Stimulated activated CD8-positive, alpha-beta memory T cell treated with anti-CD3 and anti-CD28 coated beads, Interleukin-12 subunit alpha, Interleukin-12 subunit beta, amount 100 ng/mL, for 24 hours (primary cell): ENCODE measurements around the gene MCU.

Source experiments
- DNase-seq: peaks from one replicate; pipeline ENCODE4 v3.0.0-alpha.2; 2020; ENCODE audit errors: extremely low read depth

MCU gene

DNA sequence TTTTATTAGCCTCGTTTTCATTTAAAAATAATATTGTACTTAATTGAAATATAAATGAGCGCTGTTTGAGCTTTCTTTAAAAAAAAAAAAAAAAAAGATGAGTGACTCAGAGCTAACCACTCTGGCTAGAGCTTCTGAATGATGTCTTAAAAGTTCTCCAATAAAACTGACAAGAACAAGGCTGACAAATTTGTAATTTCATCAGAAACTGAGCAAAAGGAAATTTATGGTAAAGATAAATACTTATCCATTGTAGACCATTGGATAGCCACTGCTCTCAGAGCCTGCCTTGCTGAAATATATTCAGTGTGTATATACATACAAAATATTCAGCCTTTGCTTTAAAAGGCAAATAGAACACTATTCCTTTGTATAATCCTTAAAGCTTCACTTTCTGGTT lies 110.4 kb downstream of the MCU start:
- DNase-seq, result no peak

DNA sequence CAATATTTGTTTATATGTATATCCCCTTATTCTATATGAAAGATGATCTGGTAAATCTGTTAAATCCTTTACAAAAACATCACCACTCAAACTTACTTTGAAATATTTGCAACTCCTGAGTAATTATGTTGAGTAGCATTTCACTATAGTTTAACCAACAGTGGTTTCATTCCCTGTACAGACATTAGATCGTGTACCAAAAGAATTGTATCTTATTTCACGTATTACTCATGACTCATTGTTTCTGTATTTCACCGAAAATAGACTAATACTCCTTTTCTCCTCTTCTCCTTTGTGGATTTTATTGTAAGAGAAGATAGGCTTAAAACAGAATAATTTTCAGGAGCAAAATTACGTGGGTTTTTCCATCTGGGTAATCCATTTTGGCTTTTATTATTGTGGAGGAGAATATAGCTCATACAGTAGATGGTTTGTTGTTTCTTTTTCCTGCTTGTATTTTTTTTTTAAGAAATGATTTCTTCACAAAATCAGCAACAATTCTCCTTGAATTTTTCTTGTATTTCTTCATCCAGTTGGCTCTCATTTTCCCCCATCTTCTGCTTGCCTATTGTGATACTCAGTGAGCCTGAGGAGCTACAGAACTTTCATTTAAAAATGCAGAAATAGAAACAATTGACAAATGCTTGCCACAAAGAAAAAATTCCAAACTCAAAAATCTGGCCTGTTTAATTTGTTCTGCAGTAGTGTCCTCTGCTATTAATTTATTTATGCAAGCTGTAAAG lies 111.0 kb downstream of the MCU start:
- DNase-seq, result no peak

DNA sequence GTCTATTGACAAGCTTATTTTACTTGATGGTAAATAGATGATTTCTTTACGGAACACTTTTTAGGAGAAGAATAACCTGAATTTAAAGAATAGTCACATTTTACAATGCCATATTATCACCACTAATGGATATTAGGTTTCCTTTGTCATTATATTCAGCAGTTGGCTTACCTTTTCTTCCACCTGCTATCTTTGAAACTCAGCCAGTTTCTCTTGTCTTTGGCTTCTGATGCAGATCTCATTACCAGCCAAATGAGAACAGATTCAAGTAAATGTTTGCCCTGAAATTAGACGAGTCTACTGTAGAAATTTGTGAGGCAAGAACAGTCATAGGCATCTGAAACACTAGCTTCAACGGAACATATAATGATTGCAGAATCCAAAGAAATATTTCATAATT lies 116.1 kb downstream of the MCU start:
- no peak for DNase-seq

DNA sequence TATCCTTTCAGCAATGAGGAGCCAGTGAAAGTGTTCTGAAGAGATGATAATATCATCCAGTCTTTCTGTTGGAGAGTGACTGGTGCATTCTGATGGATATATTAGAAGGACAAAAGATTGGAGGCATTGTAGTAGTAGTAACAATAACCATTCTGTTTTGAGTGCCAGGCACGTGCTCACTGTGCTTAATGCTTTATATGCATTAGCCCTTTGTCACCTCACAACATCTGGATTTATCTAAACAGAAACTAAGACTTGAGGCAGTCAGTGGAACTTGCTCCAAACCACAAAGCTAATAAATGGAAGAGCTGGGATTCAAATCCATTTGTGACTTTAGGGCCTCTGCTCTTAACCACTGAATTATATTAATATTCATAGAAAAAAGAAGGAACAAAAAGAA lies 117.1 kb downstream of the MCU start:
- no peak for DNase-seq

DNA sequence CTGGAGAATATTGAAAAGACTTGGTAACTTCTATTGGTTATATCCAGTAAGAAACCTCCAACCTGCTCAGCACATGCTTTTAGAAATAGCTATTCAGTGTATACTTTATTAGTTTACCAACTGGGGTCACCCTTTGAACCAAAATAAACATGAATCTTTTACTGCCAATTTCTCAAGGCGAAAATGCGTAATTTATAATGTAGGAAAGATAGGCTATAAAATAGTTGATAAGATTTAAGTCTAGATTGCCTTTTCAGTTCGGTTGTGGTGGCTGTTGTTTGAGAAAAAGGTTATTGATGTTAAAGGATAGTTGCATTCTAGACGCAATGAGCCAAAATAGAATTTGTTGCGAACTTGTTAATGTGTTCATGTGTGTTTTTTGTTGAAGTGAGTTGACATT lies 119.0 kb downstream of the MCU start:
- no peak for DNase-seq

DNA sequence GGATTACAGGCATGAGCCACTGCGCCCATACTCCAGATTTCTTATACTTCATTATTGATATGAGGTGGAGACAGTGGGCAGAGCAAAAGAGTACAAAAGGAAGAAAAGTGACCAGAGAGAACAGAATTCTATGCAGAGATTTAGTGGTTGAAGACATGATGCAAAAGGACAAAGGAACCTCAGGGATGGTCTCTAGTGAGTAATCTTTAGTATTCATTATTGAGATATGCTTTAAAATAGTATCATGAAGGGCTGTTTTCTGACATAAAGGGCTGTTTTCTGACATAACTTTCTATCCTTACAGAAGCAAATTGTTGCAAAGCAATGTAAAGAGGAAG lies 120.4 kb downstream of the MCU start:
- DNase-seq, result no peak

DNA sequence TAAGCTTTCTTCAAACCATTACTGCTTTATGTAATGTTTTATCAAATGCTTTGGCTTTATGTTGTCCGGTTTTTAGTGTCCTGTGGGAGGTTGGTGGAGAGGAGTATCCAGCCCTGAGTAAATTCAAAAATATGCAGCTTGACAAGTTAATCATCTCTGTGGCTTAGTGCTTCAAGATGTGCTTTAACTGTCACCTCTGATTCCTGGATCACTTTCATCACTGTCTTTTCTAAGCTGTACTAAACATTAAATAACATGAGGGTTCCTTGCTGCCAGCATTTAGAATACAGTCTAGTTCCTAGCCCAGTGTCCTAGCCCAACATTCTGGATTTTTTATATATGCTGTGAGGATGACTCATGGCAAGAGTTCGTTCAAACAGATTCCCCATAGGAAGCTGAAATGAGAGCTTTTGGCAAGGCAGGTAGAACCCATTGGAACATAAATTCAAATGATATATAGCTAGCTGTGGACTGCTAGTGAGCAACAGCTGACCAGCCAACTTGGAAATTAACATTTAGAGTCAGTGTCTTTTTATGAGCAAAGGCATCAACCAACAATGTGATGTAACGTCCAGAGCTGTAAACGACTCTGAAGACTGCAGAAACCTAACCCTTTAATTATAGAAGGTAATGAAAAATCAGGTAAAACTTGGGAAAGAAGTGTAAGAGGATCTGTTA lies 120.9 kb downstream of the MCU start:
- no peak for DNase-seq

DNA sequence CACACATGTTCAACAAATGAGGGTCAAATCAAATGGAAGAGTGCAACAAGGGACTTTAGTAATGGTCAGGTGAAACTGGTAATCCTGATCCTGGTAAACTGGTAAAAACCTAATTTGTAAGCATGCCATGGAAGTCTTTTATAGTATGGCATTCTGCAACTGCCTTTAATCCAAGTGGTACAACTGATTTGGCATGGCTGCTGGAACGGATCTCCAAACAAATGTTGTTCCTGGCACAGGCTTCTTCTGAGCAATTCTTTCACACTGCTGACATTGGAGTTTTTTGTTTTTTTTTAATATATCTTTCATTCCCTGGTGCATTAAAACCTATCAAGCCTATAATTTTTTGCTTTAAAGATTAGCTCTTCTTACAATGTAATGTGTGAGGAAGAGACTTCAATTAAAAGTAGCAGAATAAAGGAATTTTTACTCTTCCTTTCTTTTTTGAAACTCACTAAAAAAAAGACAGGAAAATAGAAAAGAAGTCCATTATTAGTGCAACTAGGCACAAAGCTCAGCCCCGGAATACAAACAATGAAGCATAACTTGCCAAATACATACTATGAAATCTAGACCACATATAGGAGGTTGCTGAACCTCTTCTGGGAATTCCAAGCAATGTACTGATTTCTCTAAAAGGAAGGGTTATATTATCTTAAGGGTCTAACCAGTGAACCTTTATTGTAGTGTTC lies 122.3 kb downstream of the MCU start:
- DNase-seq, result no peak

DNA sequence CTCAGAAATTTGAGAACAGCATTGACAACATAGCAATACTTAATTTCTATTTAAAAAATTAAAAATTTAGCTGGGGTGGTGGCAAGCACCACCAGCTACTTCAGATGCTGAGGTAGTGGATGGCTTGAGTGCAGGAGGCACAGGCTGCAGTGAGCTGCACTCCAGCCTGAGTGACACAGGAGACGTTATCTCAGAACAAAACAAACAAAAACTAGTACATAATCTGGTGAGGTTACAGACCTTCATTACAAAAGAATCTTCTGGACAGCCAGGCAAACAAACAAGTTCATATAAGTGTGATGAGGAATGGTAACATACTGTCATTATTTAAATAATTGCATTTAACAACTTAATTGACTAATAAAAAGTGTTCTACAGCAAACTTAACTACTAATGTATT lies 124.6 kb downstream of the MCU start:
- DNase-seq, result no peak

DNA sequence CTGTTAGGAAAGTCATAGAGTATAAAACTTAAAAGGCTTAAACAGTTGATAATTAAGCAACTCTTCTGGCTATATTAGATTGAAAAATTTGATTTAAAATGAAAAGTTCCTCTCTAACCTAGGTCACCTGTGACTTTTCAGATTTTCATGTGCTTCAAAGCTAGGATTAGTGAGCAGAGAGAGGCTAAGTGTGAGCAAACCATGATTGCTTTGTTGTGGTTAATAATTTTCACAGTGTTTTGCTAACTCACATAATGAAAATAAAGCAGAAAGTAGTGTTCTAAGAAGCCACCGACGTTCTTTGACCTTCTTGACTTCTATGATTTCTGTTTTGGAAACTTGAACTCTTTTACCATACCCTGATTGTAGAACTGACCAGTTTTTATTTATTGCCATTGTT lies 126.1 kb downstream of the MCU start:
- DNase-seq, result no peak

DNA sequence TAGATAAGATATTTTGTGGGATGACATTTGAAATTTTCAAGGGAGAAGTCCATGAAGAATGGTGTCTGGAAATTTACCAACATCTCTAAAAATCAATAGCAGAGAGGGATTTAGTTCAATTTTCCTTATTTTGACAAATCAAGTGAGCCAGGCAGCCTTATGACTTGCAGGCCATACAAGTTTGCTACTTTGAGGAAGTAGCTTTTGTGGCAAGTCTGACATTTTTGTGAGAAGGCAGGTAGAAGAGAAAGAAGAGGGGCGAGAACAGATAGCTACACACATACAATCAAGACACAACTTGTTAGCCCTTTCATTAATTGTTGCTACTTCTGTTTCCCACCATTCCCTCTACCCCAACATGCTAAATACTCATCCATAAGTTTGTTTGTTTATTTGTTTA lies 127.1 kb downstream of the MCU start:
- DNase-seq, result no peak

DNA sequence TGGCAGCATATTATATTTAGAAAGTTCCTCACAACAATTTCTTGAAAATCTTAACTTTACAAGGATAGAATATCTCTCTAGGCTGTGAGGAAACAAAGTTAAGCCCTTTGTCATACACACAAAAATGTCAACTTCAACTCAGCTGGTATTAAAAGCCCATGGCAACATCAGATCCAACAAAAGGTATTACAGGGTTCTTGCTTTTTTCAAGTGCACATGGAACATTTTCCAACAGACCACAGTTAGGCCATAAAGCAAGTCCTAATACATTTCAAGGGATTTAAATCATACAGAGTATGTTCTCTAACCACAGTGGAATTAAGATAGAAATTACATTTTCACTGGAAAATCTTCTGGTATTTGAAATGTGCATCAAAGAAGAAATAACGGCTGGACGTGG lies 129.7 kb downstream of the MCU start:
- no peak for DNase-seq

DNA sequence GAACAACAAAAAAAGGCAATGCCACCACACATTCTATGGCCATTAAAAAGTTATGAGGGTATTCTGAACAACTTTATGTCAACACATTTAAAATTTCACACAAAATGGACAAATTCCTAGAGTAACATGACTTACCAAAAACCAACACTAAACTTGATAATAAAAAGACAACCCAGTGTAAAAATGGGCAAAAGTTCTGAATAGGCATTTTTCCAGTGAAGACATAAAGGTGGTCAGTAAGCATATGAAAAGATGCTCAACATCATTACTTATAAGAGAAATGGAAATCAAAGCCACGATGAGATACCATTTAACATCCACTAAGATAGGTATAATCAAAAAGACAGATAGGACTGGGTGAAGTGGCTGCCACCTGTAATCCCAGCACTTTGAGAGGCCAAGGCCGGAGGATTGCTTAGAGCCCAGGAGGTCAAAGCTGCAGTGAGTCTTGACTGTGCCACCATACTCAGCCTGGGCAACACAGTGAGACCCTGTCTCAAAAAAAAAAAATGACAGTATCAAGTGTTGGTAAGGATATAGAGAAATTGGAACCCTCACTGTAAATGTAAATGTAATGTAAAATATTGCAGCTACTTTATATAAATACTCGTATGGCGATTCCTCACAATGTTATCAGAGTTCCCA lies 130.5 kb downstream of the MCU start:
- no peak for DNase-seq

DNA sequence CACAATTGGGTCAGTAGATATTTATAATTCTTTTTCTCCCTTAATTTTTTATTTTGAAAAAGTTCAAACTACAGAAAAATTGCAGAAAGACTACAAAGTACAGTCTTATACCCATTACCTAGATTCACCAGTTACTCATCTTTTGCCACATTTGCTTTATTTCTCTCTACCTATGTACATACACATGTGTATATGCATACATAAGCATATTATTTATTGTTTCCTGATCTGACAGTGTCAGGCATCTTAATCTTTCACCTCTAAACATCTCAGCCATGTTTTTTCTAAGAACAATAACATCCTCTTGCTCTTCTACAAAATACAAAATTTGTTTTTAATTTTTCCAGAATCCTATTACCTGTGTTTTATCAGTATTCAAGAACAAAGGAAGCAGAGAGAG lies 133.2 kb downstream of the MCU start:
- no peak for DNase-seq

DNA sequence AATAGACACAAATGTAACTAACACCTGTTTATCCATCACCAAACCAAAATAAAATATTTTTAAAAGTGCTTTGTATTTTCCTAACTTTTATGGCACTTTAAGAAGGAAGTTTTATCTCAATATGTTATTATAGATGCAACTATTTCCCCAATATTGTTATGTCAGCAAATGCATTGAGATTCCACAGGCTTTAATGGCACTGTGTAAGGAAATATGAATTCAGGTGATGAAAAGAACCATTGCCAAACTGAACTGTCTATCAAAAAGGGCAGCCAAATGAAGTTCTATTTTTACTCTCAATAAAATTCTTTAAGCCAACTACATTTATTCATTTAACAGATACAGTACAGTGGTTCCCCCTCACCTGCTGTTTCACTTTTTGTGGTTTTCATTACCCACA lies 134.4 kb downstream of the MCU start:
- DNase-seq, result no peak

DNA sequence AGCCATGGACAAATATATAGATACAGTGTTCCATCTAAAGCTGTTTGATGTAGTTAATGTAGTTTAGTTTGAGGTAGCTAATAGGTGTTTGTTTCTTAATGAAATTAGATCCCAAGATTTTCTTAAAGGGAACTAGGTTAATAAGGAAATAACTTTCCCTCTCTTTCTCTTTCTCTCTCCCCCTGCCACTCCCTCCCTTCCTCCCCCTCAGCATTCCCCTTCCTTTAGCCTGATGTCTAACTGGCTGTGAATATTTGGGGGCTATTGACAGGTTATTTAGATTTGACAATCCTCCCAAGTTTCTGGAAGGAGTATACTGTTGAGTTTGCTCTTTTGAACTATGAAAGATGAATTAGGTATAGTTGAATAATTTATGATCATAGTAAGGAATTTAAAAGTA lies 136.4 kb downstream of the MCU start:
- DNase-seq, result no peak

DNA sequence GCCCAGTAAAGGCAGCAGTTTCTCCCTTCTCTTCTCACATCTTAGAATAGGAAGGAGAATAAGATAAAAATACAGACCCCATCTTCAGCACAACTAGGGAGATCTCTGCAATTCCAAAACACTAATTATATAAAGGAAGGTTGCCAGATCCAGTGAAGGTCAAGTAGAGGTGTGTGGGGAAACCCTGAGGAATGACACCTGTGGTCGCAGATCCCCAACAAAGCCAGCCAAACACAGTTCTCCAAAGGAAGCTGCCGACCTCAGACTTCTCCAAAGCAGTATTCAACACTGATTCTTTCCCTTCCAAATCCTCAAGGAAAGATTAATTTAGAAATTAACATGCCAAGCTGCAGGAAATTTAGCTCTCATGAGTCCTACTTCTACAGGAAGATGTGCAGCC lies 138.7 kb downstream of the MCU start:
- no peak for DNase-seq

DNA sequence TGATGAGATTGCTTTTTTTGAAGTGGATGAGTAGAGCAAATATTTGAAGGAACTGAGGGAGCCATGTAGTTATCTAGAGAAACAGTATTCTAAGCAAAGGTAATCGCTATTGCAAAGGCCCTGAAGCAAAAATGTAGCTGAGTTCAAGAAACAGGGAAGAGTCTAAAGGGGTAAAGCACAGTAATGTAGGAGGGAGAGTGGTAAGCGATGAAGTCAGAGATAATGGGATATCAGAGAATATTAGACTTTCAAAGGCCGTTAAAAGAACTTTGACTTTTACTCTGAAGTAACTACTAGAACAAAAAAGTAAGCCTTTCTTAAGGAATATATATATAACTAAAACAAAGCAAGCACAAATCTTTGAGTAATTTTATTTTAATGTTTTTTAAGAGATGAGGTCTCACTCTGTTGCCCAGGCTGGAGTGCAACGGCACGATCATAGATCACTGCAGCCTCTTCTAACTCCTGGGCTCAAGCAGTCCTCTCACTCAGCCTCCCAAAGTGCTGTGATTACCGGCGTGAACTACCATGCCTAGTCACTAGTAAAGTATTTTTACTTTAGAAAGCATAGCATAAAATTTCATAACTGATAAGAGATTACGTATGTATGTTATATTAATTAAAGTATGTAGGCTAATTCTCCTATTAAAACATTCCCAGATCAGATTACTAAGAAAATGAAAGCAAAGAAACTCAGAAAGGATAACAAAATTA lies 139.9 kb downstream of the MCU start:
- no peak for DNase-seq

DNA sequence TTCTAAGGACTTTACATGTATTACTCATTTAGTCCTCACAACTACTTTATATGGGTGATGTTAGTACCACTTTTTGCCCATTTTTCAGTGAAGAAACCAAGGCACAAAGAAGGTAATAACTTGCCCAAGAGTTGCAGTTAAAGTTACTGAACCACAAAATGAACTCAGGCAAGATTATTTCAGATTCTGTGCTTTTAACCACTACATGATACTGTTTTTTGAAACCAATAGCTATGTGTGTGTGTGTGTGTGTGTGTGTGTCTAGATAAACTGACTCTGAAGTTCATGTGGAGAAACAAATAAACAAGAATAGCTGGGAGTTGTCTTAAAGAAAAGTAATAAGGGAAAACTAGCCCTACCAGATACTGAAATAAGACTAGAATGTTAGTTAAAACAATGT lies 140.8 kb downstream of the MCU start:
- no peak for DNase-seq

DNA sequence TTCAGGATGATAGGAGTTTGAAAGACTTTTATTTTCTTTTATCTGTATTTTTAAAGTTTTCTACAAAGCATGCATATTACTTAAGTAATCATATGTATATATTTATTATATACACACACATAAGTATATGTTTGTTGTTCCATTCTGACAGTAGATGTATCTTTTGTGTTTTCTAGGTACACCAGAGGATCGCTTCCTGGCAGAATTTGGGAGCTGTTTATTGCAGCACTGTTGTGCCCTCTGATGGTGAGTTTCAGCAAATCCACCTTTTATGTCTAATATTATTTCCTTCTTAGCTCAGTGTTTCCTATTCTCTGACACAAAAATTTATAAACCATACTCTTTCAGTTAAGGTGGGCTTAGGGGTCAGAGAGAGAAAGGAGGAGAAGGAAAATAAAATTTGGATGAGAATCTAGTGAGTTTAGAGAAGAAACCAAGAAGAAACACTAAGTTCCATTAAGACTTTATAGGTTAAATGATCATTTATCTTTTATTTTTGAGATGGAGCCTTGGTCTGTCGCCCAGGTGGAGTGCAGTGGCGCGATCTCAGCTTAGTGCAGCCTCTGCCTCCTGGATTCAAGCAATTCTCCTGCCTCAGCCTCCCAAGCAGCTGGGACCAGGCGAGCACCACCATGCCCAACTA lies 142.4 kb downstream of the MCU start:
- no peak for DNase-seq

DNA sequence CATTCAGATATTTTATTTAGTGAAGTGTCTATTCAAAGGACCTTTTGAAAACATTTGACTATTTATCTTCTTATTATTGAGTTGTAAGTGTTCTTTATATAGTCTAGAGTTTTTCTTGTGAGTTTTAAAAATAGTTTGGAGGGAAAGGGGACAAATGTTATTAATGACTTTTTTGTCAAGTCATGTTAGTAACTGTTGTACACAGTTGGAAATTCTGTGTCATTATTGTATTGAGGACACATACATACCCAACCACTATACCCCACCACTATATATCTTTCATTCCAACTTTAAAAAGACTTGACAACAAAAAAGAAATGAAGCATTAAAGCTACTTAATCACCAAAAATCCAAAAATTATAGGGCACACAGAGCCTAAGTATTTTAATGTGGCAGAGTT lies 148.4 kb downstream of the MCU start:
- DNase-seq, result no peak

DNA sequence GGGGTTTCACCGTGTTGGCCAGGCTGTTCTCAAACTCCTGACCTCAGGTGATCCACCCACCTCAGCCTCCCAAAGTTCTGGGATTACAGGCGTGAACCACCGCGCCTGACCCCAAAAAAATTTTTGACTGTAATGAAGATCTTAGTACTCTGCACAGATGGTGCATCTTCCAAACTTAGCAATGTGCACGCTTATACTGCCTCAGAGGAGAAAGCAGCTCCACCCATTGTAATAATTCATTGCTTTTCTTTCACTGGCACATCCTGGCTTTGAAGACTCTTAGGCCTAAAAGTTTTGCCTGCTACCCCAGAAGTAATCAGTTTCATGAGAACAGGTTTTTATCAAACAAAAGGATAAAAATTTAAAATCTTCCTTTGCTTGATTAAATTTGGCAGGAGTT lies 149.5 kb downstream of the MCU start:
- no peak for DNase-seq
